Measurements from ENCODE around the gene ZNF93. TPM values are rescaled to one million over a fixed set of nuclear protein-coding genes. Genes with fewer than 3 reads are reported as not detected.
"Not testable (repeated sequence)": the region's sequence is repeated elsewhere in the genome, so short reads cannot be mapped to it uniquely, and the experiment has no call there.

Gene ZNF93
- total and polyA plus RNA-seq, 4 donors, result 0.50 to 4.1 (median 2.9) TPM

- Histone ChIP-seq H3K4me3 (ENCODE audit: low read length in 2 of 2) (no peak overlapping the region), H3K27me3 (ENCODE audit: control insufficient read depth in 1 of 2, insufficient read depth in 2 of 2, low read length in 1 of 2) (no peaks in the 10 kb centered on the region), H3K36me3 (ENCODE audit: control insufficient read depth in 1 of 2, insufficient read depth in 2 of 2, low read length in 1 of 2) (no peaks in the 10 kb centered on the region), H3K9me3 (ENCODE audit: control insufficient read depth, low read length) (no peaks in the 10 kb centered on the region), H3K4me1 (ENCODE audit: control insufficient read depth in 1 of 2, insufficient read depth in 2 of 2, low read length in 2 of 2) (no peaks in the 10 kb centered on the region), H3K27ac (ENCODE audit: low read depth in 1 of 2, low read length in 2 of 2) (no peak overlapping the region)
- WGBS, 2 donors, result 91 to 95% methylated on average over 9 of the region's 9 CpGs
- intact Hi-C loops (cut with DNase I), result no loop called here
- no peak for DNase-seq
- no peak for ATAC-seq (ENCODE audit: low FRiP score)
Observed at GRCh38 chr19:19955208-19955607, 54.5 kb downstream of the ZNF93 start.

- Histone ChIP-seq H3K9me3 (ENCODE audit: control insufficient read depth, low read length) (no peaks in the 10 kb centered on the region), H3K27me3 (ENCODE audit: control insufficient read depth in 1 of 2, insufficient read depth in 2 of 2, low read length in 1 of 2) (no peaks in the 10 kb centered on the region), H3K36me3 (ENCODE audit: control insufficient read depth in 1 of 2, insufficient read depth in 2 of 2, low read length in 1 of 2) (no peaks in the 10 kb centered on the region), H3K4me3 (ENCODE audit: low read length in 2 of 2) (no peak overlapping the region), H3K27ac (ENCODE audit: low read depth in 1 of 2, low read length in 2 of 2) (no peak overlapping the region), H3K4me1 (ENCODE audit: control insufficient read depth in 1 of 2, insufficient read depth in 2 of 2, low read length in 2 of 2) (no peaks in the 10 kb centered on the region)
- DNase-seq (no peak), ATAC-seq (ENCODE audit: low FRiP score) (no peak)
- intact Hi-C loops (cut with DNase I), result no loop called here
- WGBS, 2 donors, result 42 to 45% methylated on average over 15 of the region's 15 CpGs
Observed at GRCh38 chr19:19956434-19957075, 55.8 kb downstream of the ZNF93 start.

GRCh38 chr19:19957766-19958165, 57.0 kb downstream of the ZNF93 start:
- not testable (repeated sequence) for H3K27ac ChIP-seq (ENCODE audit: low read depth in 1 of 2, low read length in 2 of 2); H3K36me3 ChIP-seq (ENCODE audit: control insufficient read depth in 1 of 2, insufficient read depth in 2 of 2, low read length in 1 of 2); H3K4me3 ChIP-seq (ENCODE audit: low read length in 2 of 2); H3K4me1 ChIP-seq (ENCODE audit: control insufficient read depth in 1 of 2, insufficient read depth in 2 of 2, low read length in 2 of 2); ATAC-seq (ENCODE audit: low FRiP score); DNase-seq; H3K27me3 ChIP-seq (ENCODE audit: control insufficient read depth in 1 of 2, insufficient read depth in 2 of 2, low read length in 1 of 2); H3K9me3 ChIP-seq (ENCODE audit: control insufficient read depth, low read length)
- intact Hi-C loops (cut with DNase I), result loop anchor here in 1 of 2 donors (2.0 kb wide), 1 partner anchor 425 kb away; no protein-coding TSS in a partner anchor
- WGBS, 2 donors, result 80 to 82% methylated on average over 8 of the region's 8 CpGs

- ATAC-seq (ENCODE audit: low FRiP score); H3K27ac ChIP-seq (ENCODE audit: low read depth in 1 of 2, low read length in 2 of 2); H3K4me3 ChIP-seq (ENCODE audit: low read length in 2 of 2); H3K4me1 ChIP-seq (ENCODE audit: control insufficient read depth in 1 of 2, insufficient read depth in 2 of 2, low read length in 2 of 2); H3K36me3 ChIP-seq (ENCODE audit: control insufficient read depth in 1 of 2, insufficient read depth in 2 of 2, low read length in 1 of 2); H3K27me3 ChIP-seq (ENCODE audit: control insufficient read depth in 1 of 2, insufficient read depth in 2 of 2, low read length in 1 of 2); H3K9me3 ChIP-seq (ENCODE audit: control insufficient read depth, low read length): not testable (repeated sequence)
- intact Hi-C loops (cut with DNase I), result loop anchor here in 1 of 2 donors (2.0 kb wide), 1 partner anchor 426 kb away; no protein-coding TSS in a partner anchor
- DNase-seq, result peak; percentile 83 to 89
- WGBS, 2 donors, result 12 to 15% methylated on average over 9 of the region's 9 CpGs
Observed at GRCh38 chr19:19959151-19959799, 58.5 kb downstream of the ZNF93 start.

GRCh38 chr19:19964416-19964815, 63.7 kb downstream of the ZNF93 start:
- ATAC-seq (ENCODE audit: low FRiP score), result no peak
- 86 to 88% methylated on average over 7 of the region's 7 CpGs for WGBS, 2 donors

GRCh38 chr19:19966126-19966525, 65.4 kb downstream of the ZNF93 start:
- H3K4me1 ChIP-seq (ENCODE audit: control insufficient read depth in 1 of 2, insufficient read depth in 2 of 2, low read length in 2 of 2); ATAC-seq (ENCODE audit: low FRiP score); H3K9me3 ChIP-seq (ENCODE audit: control insufficient read depth, low read length); H3K27ac ChIP-seq (ENCODE audit: low read depth in 1 of 2, low read length in 2 of 2); H3K27me3 ChIP-seq (ENCODE audit: control insufficient read depth in 1 of 2, insufficient read depth in 2 of 2, low read length in 1 of 2); H3K36me3 ChIP-seq (ENCODE audit: control insufficient read depth in 1 of 2, insufficient read depth in 2 of 2, low read length in 1 of 2); H3K4me3 ChIP-seq (ENCODE audit: low read length in 2 of 2); intact Hi-C loops (cut with DNase I); DNase-seq: not testable (repeated sequence)
- 85 to 90% methylated on average over 3 of the region's 3 CpGs for WGBS, 2 donors

More at GRCh38 chr19:19964416-19964815, 63.7 kb downstream of the ZNF93 start:
- no peak for DNase-seq
- H3K9me3 ChIP-seq (ENCODE audit: control insufficient read depth, low read length), result peaks cover 9% of the 10 kb centered on the region
- H3K36me3 ChIP-seq (ENCODE audit: control insufficient read depth in 1 of 2, insufficient read depth in 2 of 2, low read length in 1 of 2), result no peaks in the 10 kb centered on the region
- no peak overlapping the region for H3K27ac ChIP-seq (ENCODE audit: low read depth in 1 of 2, low read length in 2 of 2)
- no peaks in the 10 kb centered on the region for H3K27me3 ChIP-seq (ENCODE audit: control insufficient read depth in 1 of 2, insufficient read depth in 2 of 2, low read length in 1 of 2)
- intact Hi-C loops (cut with DNase I), result loop anchor here in 1 of 2 donors (5.0 kb wide), 1 partner anchor 432 kb away; no protein-coding TSS in a partner anchor
- no peak overlapping the region for H3K4me3 ChIP-seq (ENCODE audit: low read length in 2 of 2)
- H3K4me1 ChIP-seq (ENCODE audit: control insufficient read depth in 1 of 2, insufficient read depth in 2 of 2, low read length in 2 of 2), result no peaks in the 10 kb centered on the region

GRCh38 chr19:19966862-19967261, 66.1 kb downstream of the ZNF93 start:
- no peak for DNase-seq
- intact Hi-C loops (cut with DNase I), result no loop called here
- no peak overlapping the region for H3K4me3 ChIP-seq (ENCODE audit: low read length in 2 of 2)

More at GRCh38 chr19:19966862-19967261, 66.1 kb downstream of the ZNF93 start:
- Histone ChIP-seq H3K27me3 (ENCODE audit: control insufficient read depth in 1 of 2, insufficient read depth in 2 of 2, low read length in 1 of 2) (no peaks in the 10 kb centered on the region), H3K27ac (ENCODE audit: low read depth in 1 of 2, low read length in 2 of 2) (no peak overlapping the region), H3K36me3 (ENCODE audit: control insufficient read depth in 1 of 2, insufficient read depth in 2 of 2, low read length in 1 of 2) (no peaks in the 10 kb centered on the region), H3K9me3 (ENCODE audit: control insufficient read depth, low read length) (peaks cover 9% of the 10 kb centered on the region), H3K4me1 (ENCODE audit: control insufficient read depth in 1 of 2, insufficient read depth in 2 of 2, low read length in 2 of 2) (no peaks in the 10 kb centered on the region)
- WGBS, 2 donors, result 81 to 87% methylated on average over 4 of the region's 4 CpGs
- no peak for ATAC-seq (ENCODE audit: low FRiP score)

Measured in aorta (tissue), 5 donors.